GM20431 (cell line): Measurements from ENCODE around the gene H2BW2.
"Not testable (repeated sequence)": the region's sequence is repeated elsewhere in the genome, so short reads cannot be mapped to it uniquely, and the experiment has no call there.

Experiments
- in situ Hi-C: fragments of 300-500 bp; cut with MseI, MboI; formaldehyde crosslinking; loops from one replicate; pipeline ENCODE4 v1.15.0; 2020; ENCODE audit warnings: low sequenced_read_pairs; ENCODE audit not compliant: unreplicated experiment

H2BW2 gene

GRCh38 chrX:104039689-104040505 lies at the start of gene H2BW2:
H2BW2 (plus strand) TSS chrX:104039956; CDS start chrX:104039995, 39 bp downstream.
- in situ Hi-C loops, result no loop called here

GRCh38 chrX:103999234-103999633 lies 40.5 kb upstream of the H2BW2 start:
- in situ Hi-C loops, result no loop called here

GRCh38 chrX:104008831-104009230 lies 30.9 kb upstream of the H2BW2 start:
- in situ Hi-C loops, result no loop called here

GRCh38 chrX:104013158-104013557 lies 26.6 kb upstream of the H2BW2 start:
- in situ Hi-C loops, result no loop called here

GRCh38 chrX:104013606-104014005 lies 26.1 kb upstream of the H2BW2 start, which contains the start of gene H2BW1:
H2BW1 (minus strand) TSS chrX:104013708; CDS start chrX:104013576, 132 bp downstream.
- in situ Hi-C loops, result no loop called here

DNA sequence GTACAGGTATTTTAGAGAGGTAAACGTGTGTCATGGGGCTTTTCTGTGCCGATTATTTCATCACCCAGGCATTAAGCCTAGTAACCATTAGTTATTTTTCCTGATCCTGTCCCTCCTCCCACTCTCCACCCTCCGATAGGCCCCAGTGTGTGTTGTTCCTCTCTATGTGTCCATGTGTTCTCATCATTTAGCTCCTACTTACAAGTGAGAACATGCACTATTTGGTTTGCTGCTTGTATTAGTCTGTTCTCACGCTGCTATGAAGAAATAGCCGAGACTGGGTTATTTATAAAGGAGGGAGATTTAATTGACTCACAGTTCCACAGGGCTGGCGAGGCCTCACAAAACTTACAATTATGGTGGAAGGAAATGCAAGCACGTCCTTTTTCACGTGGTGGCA lies 24.2 kb upstream of the H2BW2 start:
- in situ Hi-C loops, result not testable (repeated sequence)

GRCh38 chrX:104018126-104018525 lies 21.6 kb upstream of the H2BW2 start:
- in situ Hi-C loops, result no loop called here

- in situ Hi-C loops, result no loop called here
These were observed 1.2 kb downstream of the H2BW2 start for GRCh38 chrX:104041003-104041402.

GRCh38 chrX:104045642-104046041 lies 5.9 kb downstream of the H2BW2 start:
- in situ Hi-C loops, result no loop called here

- in situ Hi-C loops, result no loop called here
These were observed 7.4 kb downstream of the H2BW2 start for GRCh38 chrX:104047171-104047570.

- in situ Hi-C loops, result not testable (repeated sequence)
These were observed 15.2 kb downstream of the H2BW2 start for GRCh38 chrX:104054956-104055355.

- in situ Hi-C loops, result not testable (repeated sequence)
These were observed 22.9 kb downstream of the H2BW2 start for GRCh38 chrX:104062636-104063035.

DNA sequence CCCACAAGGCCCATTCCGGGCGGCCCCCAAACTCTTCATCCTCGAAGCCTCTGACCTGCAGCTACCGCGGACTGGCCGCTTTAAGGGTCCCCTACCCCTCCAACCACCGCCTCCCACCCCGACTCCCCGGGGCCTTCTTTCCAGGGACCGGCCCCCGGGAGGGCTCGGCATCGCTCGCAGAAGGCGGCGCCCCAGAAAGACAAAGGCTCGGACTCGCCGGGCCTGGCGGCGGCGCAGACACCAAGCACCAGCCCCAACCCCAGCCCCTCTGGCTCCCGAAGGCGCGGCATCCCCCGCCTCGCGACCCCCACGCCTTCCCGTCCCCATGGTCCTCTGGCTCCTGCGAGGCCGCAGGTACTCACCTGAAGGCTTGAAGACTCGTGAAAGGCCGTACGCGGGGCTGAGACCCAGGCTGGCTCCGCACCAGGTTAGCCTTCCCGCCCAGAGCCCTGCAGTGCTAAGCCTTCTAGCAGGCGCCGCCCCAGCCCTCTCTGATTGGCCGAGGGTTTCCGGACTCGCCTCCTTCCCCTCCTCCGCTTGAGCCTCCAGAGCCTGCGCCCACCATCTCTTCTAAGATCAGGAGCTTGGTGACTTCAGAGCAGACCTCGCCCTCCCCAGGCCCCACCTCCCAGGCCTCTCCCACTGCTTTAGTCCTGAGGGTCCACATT lies 36.2 kb downstream of the H2BW2 start, which contains the start of gene TMSB15C:
TSS of gene TMSB15C (minus strand) at position 459 of the 668 bp plus-strand sequence.
- in situ Hi-C loops, result not testable (repeated sequence)

- in situ Hi-C loops, result not testable (repeated sequence)
These were observed 38.1 kb downstream of the H2BW2 start for GRCh38 chrX:104077854-104078253.

- in situ Hi-C loops, result no loop called here
These were observed 44.3 kb downstream of the H2BW2 start for GRCh38 chrX:104084063-104084462.

GRCh38 chrX:104084534-104085277 lies 45.0 kb downstream of the H2BW2 start:
- in situ Hi-C loops, result no loop called here

GRCh38 chrX:104085477-104085876 lies 45.7 kb downstream of the H2BW2 start:
- in situ Hi-C loops, result no loop called here

GRCh38 chrX:104085919-104086318 lies 46.2 kb downstream of the H2BW2 start:
- in situ Hi-C loops, result no loop called here
